Right lobe of liver (tissue), 6 donors: ENCODE results near the gene PIGT. TPM values are rescaled to one million over a fixed set of nuclear protein-coding genes. Genes with fewer than 3 reads are reported as not detected.

Source experiments
- ATAC-seq, 4 donors: fragments of 200-7000 bp; cut with Tn5 transposase; one replicate each; pipeline ENCODE4 v1.9.1; 2020; ENCODE audit warnings: mild to moderate bottlenecking in 4 of 4, moderate library complexity in 4 of 4
- DNase-seq, 3 donors: peaks; one replicate each; pipeline ENCODE4 v3.0.0-alpha.2; 2020
- H3K27ac ChIP-seq, 3 donors: fragments of 200-600 bp; one replicate each; pipeline ENCODE4 v1.8.0; 2022
- H3K27me3 ChIP-seq, 2 donors: fragments of 200-600 bp; one replicate each; pipeline ENCODE4 v1.8.0; 2022
- H3K36me3 ChIP-seq, 4 donors: fragments of 200-600 bp; sonication (generic) in 1 of 4; one replicate each; pipeline versions ENCODE4 v1.5.1 to v1.8.0; 2017 to 2022; ENCODE audit warnings: control low read depth in 1 of 4
- H3K4me1 ChIP-seq, 4 donors: fragments of 200-600 bp; sonication (generic) in 1 of 4; one replicate each; pipeline versions ENCODE4 v1.5.1 to v1.8.0; 2017 to 2022; ENCODE audit warnings: control low read depth in 1 of 4
- H3K4me3 ChIP-seq, 3 donors: fragments of 200-600 bp; one replicate each; pipeline ENCODE4 v1.8.0; 2022
- H3K9me3 ChIP-seq, 4 donors: fragments of 200-600 bp; sonication (generic) in 1 of 4; one replicate each; pipeline versions ENCODE4 v1.5.1 to v1.8.0; 2017 to 2022; ENCODE audit warnings: control low read depth in 1 of 4
- POLR2A ChIP-seq: fragments of 450-650 bp; IDR thresholded peaks from one replicate; pipeline ENCODE4 v1.6.1; 2017; ENCODE audit warnings: antibody characterized with exemption, mild to moderate bottlenecking
- WGBS: methylation state at CpG from one replicate; pipeline ENCODE4 v1.1.6; 2018; ENCODE audit warnings: low coverage, low lambda C conversion rate; ENCODE audit not compliant: insufficient coverage; ENCODE audit errors: missing lambda C conversion rate; 5-methylcytosine and 5-hydroxymethylcytosine counted together
- intact Hi-C, 2 donors: fragments of 100-400 bp; cut with DNase I; formaldehyde crosslinking; loops; one replicate each; pipeline versions ENCODE4 v1.11.2 to v1.14.1; 2022
- total RNA-seq, 6 experiments: library from RNA; depleted of rRNA in 2 of 6; stranded (reverse); fragments of >200 nt in 2 of 6; fragmentation: NEBNext Ultra II Directional in 3 of 6; extraction: Animal tissue kit (Norgen Biotek cat#: 25700) in 3 of 6; gene quantifications; one replicate each; pipeline versions ENCODE4 v1.1.0 to v1.2.4, GENCODE V29; 2016 to 2023
- TF ChIP-seq, protein P1 (sequence below), 4 donors: fragments of 200-600 bp in 3 of 4; fragments of 450-650 bp in 1 of 4; IDR thresholded peaks; one replicate each; pipeline versions ENCODE4 v1.5.1 to v1.8.0; 2016 to 2022; ENCODE audit warnings: antibody characterized with exemption in 4 of 4, mild to moderate bottlenecking in 2 of 4
- donor health status: DM: no; HTN: yes; CAD: no.
- donor health status: DM: no; HTN: no; CAD: no.
- donor health status: DM: no; HTN: no; CAD: no.
- donor health status: DM: no; HTN: yes; CAD: no.
- donor health status: DM: no; HTN: yes; CAD: no.

PIGT gene
- total RNA-seq, 6 experiments from 2014 or later: 35.7 to 58.4 (median 40.5) TPM

DNA sequence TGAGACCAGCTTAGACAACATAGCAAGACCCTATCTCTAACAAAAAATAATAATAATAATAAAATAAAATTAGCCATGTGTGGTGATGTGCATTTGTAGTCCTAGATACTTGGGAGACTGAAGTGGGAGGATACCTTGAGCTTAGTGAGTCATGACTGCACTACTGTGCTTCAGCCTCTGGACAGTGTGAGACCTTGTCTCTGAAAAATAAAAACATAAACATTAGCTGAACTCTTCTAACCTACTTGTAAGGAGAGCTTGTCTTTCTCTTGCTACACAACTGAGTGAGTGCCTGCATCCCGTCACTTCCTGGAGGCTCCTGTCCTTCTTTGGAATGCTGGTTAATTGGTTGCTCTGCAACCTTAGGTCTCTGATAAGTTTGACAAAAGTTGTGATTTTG is 13.0 kb upstream of the PIGT start:
- intact Hi-C loops: no loop called here
- no peak for TF ChIP-seq POLR2A
- TF ChIP-seq, protein P1, sequence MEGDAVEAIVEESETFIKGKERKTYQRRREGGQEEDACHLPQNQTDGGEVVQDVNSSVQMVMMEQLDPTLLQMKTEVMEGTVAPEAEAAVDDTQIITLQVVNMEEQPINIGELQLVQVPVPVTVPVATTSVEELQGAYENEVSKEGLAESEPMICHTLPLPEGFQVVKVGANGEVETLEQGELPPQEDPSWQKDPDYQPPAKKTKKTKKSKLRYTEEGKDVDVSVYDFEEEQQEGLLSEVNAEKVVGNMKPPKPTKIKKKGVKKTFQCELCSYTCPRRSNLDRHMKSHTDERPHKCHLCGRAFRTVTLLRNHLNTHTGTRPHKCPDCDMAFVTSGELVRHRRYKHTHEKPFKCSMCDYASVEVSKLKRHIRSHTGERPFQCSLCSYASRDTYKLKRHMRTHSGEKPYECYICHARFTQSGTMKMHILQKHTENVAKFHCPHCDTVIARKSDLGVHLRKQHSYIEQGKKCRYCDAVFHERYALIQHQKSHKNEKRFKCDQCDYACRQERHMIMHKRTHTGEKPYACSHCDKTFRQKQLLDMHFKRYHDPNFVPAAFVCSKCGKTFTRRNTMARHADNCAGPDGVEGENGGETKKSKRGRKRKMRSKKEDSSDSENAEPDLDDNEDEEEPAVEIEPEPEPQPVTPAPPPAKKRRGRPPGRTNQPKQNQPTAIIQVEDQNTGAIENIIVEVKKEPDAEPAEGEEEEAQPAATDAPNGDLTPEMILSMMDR (IDR thresholded peaks at IDR 0.05): no peak
- Histone ChIP-seq H3K4me3 (no peak overlapping the region), H3K4me1 (peaks cover 0 to 9% (median 0%) of the 10 kb centered on the region in 4 donors), H3K27ac (no peak overlapping the region), H3K27me3 (no peaks in the 10 kb centered on the region), H3K36me3 (no peaks in the 10 kb centered on the region), H3K9me3 (peaks cover 0 to 4% (median 0%) of the 10 kb centered on the region in 4 donors)
- 100% methylated on average over 1 of the region's 1 CpG for WGBS
- DNase-seq: no peak
- ATAC-seq: no peak

GRCh38 chr20:45404438-45404837 is 11.5 kb upstream of the PIGT start:
- intact Hi-C loops: no loop called here
- H3K4me3 ChIP-seq: no peak overlapping the region
- 93% methylated on average over 1 of the region's 1 CpG for WGBS

DNA sequence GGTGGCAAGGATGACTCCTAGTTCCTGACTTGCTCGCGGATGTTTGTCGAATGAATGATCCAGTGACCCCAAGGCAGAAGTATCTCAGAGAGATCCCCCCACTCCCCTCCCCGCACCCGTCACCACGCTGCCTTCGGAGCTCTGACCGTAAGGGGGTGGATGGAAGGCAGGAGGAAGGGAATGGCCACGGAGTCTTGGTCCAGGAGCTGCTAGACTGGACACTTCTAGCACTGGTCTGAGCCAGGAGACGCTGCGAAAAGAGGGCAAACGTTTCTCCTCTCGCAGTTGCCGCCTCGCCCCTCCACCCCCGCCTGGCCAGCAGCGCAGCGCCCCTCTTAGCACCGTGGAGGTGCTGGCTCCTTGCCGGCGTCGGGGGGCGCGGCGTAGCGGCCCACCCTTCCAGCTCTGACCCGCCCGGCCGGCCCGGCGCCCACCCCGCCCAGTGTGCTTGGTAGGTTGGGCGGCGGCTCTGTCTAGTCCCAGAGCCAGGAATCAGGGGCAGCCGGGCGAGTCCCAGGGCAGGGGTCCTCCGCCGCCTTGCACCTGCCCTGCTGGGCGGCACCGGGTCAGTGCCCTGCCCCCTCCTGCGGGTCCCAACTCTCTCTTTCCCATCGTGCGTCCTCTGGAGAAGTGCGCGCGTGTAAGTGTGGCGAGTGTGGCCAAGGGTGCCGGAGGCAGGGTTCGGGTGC is 10.2 kb upstream of the PIGT start:
- Histone ChIP-seq H3K36me3 (peaks cover 0 to 3% (median 0%) of the 10 kb centered on the region in 4 donors), H3K9me3 (no peaks in the 10 kb centered on the region), H3K4me1 (peaks cover 0 to 9% (median 0%) of the 10 kb centered on the region in 4 donors), H3K27me3 (no peaks in the 10 kb centered on the region), H3K27ac (peak overlapping the region in 2 of 3 donors; percentile 28 to 40), H3K4me3 (peak overlapping the region; percentile 65 to 73 (median 66))
- ATAC-seq (peak; percentile 14 to 34 (median 24)), DNase-seq (peak in 1 of 3 donors; percentile 31)
- intact Hi-C loops: no loop called here
- TF ChIP-seq POLR2A: no peak
- TF ChIP-seq, protein P1 (IDR thresholded peaks at IDR 0.05): no peak
- WGBS: 22% methylated on average over 8 of the region's 49 CpGs

More at GRCh38 chr20:45404438-45404837, 11.5 kb upstream of the PIGT start:
- H3K27ac ChIP-seq: no peak overlapping the region
- DNase-seq (no peak), ATAC-seq (no peak)
- peaks cover 0 to 4% (median 0%) of the 10 kb centered on the region in 4 donors for H3K9me3 ChIP-seq
- no peaks in the 10 kb centered on the region for H3K36me3 ChIP-seq
- no peaks in the 10 kb centered on the region for H3K27me3 ChIP-seq
- peaks cover 0 to 9% (median 0%) of the 10 kb centered on the region in 4 donors for H3K4me1 ChIP-seq
- TF ChIP-seq POLR2A: no peak
- TF ChIP-seq, protein P1 (IDR thresholded peaks at IDR 0.05): no peak

DNA sequence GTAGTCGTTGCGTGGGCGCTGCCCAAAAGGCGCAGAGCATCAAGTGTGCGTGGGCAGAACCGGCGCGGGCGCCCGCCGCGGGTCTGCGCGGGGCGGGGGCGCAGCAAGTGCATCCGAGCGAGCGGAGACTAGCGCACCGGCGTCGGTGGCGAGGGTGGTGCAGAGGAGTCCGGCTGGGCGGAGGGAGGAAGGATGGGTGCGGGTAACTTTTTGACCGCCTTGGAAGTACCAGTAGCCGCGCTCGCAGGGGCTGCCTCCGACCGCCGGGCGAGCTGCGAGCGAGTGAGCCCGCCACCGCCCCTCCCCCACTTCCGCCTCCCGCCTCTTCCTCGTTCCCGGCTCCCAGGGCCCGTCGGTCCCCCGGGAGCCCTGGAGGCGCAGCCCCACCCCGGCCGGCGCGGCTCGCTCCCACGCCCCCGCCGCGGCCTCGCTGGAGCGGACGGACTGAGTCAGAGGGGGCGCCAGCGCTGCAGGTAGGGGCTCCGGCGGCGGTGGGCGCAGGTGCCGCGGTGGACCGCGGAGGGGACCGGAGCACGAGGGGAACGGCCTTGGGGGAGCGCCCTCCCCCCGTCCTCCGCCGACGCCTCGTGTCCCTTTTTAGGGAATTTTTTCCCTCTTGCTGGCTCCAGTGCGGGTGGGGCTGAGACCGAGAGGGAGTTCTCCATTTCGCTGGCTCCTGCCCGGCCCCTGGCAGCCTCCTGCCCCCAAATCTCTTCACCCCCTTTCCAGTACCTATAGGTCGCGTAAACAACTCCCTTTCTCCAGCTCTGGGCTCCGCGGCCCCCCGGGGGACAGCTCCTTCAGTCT is 9.5 kb upstream of the PIGT start:
- 2% methylated on average over 21 of the region's 87 CpGs for WGBS
- DNase-seq (peak in 2 of 3 donors; percentile 61 to 73), ATAC-seq (peak; percentile 57 to 69 (median 60))
- intact Hi-C loops: no loop called here
- Histone ChIP-seq H3K36me3 (peaks cover 0 to 3% (median 0%) of the 10 kb centered on the region in 4 donors), H3K9me3 (no peaks in the 10 kb centered on the region), H3K4me3 (peak overlapping the region; percentile 65 to 73 (median 66)), H3K4me1 (peaks cover 0 to 9% (median 0%) of the 10 kb centered on the region in 4 donors), H3K27me3 (no peaks in the 10 kb centered on the region), H3K27ac (peak overlapping the region; percentile 28 to 40 (median 30))
- TF ChIP-seq, protein P1 (IDR thresholded peaks at IDR 0.05): no peak
- peak; percentile 9 for TF ChIP-seq POLR2A
